GM21447 (cell line): Measurements from ENCODE around the gene COX7A2.

Source experiments
- ATAC-seq: cut with Tn5 transposase; IDR thresholded peaks from one replicate; pipeline ENCODE4 v1.9.1; 2021; ENCODE audit not compliant: unreplicated experiment

The COX7A2 gene

DNA sequence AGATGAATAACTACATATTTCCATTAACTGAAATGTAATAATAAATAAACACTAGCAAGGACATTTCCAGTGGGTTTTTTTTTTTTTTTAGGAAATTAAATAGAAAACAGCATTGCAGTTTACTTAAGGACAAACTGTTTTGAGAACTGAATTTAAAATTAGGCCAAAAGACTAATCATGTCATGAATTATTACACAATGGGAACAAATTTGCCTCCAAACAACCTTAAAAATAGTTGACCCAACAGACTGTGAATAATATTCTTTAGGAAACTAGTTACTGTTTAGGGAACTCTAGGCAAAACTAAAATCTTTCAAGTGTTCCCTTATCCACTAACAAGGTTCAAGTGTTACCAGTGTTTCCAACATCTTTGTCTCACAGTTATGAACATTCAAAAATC, 21.3 kb downstream of the COX7A2 start:
- ATAC-seq: no peak

DNA sequence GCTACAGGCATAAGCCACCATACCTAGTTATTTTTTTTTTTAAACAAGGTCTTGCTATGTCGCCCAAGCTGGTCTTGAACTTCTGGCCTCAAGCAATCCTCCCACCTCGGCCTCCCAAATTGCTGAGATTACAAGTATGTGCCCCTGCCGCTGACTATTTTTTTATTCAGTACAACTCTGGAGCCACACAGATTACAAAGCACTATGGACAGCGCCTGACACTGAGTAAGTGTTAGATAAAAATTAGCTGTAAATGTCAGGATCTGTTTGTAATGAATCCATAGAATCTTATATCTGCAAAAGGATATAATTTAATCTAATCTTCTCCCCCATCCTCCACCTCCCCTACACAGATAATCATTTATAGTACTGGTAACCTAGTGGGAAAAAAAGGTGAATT, 22.5 kb downstream of the COX7A2 start:
- ATAC-seq: no peak

DNA sequence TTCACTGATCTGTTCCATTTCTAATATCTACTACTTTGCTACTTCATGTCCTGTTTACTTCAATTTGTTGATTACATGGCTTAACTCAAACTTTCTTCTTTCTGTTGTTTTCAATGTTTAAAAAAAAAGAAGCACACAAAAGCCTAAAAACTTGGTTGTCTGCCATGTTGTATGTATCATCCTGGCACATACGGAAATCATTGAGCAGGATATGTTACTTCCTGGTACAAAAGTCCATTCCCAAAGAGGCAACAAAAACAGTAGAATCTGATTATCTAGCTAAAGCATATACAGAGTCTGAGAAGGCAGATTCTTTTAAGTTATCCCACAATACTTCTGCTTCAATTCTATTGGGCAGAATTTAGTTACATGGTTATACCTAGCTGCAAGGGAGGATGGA, 23.2 kb downstream of the COX7A2 start:
- no peak for ATAC-seq

DNA sequence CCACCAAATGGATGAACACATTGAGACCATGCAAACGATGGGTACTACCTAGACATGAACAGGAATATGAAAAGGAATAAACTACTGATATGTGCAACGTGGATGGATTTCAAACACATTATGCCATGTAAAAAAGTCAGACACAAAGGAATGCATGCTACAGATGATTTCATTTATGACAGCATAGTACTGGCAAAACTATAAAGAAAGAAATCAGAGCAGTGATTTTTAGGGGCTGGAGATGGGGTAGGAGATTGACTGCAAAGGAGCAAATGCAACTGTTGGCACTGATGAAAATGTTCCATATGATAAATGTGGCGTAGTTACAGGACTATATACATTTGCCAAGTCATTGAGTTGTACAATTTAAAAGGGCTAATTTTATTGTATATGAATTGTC, 24.3 kb downstream of the COX7A2 start:
- ATAC-seq: no peak

DNA sequence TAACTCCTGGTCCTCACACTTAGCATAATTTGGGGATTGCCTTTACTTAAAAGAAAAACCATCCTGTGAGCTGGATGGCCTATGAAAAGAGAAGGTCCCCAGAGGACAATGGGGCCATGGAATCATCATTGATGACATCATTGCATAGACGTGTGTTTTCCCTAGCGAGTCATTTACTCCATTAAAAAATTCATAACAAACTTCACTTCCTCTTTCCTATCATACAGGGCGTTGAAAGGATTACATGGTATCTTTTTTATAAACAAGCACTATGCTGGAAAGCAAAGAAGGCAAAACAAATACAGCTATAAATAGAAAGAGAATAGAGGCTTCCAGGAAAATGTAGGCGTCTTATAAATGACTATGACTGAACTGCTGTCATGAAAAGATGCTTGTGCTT, 26.4 kb downstream of the COX7A2 start:
- ATAC-seq: no peak

DNA sequence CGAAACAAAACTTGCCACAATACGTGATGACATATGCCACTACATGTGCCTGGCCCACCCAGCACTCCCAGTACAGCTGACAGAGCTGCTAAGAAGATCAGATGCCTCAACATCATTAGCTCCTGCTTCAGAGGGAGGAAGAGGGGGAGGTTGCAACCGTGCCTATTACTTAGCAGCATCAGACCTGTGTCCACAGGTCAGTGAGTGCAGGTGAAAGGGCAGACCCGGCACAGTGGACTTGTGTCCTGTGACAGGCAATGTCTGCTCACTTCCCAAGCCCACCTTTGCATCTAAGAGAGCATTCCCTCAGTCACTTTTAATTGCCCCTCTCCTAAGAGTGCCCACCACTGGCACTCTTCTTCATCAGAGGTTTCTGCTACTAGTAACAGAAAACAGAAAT, 28.3 kb downstream of the COX7A2 start:
- no peak for ATAC-seq

DNA sequence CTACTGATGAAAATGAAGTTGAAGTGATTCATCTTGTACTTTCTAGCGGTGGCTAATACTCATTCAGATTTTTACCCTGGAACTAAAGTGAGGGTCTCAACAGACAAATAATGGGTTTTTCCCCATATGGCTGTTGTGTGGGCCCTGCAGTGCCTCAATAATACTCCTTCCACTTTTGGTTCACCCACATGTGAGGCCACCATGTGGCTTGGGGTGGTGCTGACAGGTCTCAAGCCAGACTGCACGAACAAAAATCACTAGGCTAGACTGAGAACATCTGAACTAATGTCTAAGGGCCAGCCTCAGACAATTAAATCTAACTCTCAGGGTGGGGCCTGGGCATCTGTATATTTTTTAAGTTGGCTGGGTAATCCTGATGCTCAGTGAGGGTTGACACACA, 29.9 kb downstream of the COX7A2 start:
- no peak for ATAC-seq

DNA sequence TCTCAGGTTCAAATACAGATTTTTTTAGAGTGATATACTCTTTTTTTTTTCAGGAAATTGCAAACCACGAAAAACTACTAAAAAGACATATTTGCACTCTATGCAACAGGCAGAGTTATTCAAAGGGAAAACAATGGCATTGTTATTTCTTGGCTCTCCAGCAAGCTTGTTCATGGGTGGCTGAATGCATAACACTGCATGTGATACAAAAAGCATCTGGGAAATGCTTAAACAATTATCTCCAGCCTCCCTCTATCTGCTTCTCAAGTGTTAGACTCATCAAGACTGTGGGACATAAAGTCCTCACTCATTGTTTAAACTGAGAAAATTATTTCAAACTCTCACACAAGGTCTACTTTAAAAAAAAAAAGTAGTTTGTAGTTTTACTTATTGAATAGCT, 30.5 kb downstream of the COX7A2 start:
- ATAC-seq: no peak

DNA sequence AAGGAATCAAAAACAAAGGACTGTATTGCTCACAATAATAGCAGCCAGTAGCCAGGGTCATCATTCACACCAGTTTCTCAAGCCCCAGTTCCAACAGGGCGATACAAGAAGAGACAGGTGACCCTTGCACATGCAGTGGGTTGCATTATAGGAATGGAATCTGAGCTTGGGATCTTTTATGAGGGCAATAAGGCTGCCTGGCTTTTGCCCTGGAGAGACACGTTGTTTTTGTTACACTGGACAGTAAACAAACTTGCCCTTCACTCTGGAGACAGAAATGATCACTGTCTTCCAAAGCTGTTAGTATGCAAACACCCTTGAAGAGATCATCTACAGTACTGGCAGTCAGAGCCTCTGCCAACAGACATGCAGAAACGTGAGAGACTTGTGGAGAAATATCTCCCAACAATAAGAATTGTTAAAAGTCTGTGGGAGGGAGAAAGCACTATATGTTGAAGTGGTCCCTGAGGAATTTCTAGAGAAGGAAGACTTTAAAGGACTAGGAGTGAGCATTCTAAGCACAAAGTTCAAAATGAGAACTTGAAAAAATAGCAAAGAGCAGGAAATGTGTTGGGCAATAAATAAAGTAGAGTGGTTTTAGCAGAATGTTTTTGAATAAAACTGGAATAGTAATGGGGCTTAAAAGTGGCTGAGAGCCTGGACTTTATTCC, 31.5 kb downstream of the COX7A2 start:
- ATAC-seq: no peak

DNA sequence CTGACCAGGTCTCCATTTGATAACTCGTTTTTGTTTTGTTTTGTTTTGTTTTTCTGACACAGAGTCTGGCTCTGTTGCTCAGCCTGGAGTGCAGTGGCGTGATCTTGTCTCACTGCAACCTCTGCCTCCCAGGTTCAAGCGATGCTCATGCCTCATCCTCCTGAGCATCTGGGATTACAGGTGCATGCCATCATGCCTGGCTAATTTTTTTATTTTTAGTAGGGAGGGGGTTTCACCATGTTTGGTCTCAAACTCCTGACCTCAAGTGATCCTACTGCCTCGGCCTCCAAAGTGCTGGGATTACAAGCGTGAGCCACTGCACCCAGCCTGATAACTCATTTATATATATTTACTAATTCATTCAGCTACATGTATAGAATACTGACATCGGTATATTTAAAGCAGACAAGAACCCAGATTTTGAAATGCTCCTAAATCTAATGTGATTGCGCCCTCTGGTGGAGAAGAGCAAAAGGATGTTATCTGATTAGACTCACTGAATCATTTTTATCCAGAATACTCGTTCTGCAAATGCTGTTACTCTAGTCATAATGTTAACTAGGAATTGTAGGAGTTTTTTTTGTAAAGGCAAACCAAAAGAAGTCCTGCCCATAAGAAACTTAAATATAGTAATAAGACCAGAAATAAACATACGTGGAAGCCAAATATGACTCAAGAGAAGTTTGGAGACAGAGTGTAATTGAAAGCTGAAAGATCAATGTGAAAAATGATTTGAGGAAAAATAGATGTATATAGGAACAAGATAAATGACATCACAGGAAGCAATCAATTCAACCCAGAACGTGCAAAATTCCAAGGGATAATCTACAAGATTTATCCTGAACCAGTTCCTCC, 32.5 kb downstream of the COX7A2 start:
- ATAC-seq: no peak

DNA sequence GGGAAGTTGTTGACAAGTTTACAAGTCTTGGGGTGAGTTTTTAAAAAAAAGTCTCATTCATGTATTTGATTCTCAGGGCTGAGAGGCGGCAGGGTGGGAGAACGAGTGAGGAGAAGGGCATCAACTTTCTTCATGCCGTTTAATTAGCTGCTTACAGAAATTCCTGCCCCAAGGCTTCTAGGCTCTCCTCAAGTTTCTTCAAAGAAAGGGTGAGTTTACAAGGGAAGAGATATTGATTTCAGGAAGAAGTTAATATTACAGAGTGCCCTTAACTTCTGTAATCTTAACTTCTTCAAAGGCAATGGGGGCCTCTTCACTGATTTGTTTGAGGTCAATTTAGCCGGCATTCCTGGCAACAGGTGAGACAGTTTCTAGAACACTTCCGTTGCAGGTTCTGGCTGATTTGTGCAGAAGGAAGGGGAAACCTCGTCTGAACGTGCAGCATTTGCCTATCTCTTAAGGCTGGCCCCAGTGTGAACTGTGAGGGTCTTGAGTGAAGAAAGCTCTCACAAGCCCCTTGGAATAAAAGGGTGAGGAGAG, 34.3 kb downstream of the COX7A2 start:
- ATAC-seq: no peak

DNA sequence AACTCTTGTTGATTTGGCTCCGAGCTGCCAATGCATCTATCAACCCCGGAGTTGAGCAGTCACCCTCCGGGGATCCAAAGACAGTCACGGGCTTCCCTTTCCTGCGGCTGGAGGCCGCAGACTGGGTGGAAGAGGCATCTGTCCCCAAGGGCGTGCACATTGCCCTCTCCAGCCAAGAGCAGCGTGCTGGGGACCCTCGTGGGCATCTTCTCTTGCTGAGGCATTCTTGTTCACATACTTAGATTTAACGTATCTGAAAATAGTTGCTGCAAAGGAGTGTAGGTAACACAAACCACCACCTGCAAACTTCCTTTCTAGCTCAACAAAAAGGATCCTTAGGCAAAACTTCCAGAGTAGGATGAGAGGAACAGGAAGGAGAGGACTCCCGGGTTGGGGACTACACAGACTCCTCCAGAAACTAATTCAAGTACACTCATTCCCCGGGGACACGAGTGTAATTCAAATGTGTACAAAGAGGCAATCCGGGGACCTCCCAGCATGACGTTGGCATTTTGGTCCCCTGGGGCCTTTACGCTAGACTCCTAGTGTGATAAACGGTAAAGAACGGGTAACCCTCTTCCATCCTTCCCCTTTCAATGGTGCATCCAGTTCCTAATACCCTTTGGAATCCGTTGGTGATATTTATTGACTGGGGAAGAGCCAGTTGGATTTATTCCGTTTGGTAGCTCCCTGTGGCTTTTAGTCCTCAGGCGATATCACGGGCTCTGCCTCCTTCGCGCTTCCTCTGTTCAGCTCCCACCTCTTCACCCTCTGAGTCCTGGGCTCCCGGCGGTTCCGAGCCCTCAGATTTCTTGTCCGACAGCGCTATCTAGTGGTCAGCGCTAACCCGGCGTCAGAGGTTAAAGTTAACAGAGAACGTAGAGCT, 35.1 kb downstream of the COX7A2 start:
- peak; percentile 78 for ATAC-seq

DNA sequence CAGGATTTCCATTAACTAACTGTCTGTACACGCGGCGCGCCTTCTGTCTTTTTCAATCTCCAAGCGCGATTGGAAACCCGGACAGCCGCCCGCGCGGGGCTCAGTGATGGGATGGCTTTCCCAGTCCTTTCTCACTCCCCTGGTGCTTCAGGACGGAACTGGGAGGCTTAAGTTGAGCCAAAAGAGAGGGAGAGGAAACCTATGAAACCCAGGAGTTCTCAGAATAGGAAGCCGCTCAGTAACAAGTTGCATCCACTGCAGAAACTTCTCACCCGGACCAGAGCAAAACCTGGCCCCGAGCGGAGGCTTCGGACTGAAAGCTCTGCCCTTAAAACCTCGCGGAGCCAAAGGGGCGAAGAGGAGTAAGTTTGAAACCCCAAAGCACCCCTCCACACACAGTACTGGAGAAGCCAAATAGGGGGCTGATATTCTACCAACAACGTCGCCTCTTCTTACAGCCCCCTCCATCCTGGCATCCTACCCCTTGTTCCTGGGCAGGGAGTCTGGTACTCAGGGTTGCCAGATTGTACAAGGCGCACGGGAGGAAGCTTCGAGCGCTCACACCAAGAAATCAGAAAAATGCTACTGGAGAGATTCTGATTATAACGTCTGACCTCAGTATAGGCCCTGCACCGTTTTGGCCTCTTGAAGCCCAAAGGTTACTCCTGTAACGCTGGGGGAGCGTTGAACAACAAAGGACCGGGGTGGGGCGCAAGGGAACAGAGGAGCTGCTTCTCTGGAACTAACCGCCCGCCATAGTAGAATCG, 36.8 kb downstream of the COX7A2 start:
- no peak for ATAC-seq

DNA sequence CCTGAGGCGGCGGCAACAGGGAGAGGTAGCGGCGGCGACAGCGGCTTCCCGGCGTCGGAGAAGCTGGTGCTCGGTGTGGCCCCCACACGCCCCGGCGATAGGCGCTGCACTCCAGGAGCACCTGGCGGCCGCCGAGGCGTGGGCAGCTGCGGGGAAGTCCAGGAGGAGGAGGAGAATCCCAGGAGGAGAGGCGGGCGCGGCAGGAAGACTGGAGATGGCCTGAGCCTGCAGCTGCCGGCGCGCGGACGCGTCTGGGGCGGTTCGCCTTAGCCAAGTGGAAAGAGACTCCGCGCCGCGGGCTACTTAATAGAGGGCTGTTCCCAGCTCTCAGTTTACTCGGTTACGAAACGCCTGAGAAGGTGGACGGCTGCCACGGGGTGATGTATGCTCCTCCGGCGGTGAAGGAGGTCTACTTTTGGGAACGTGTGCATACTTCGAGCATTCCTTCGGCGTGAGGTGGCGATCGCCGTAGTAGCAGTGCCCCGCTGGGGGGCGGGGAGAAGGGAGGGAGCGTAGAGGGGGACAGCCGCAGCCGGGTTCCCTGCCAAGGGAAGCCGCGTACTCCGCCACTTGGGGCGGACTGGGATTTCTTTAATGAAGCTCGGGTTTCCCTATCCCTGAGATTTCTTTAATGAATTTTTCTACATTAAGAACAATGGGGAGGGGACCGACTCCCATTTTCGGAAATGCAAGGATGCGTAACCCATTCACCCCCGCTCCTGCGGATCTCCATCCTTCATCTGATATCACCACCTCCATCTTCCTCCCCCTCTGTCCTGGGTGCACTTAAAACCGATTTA, 37.6 kb downstream of the COX7A2 start, which contains the start of gene COL12A1:
COL12A1 (minus strand) TSS at position 278 of the 800 bp plus-strand sequence. CDS start 3,261 bp downstream, outside the sequence.
- ATAC-seq: no peak

DNA sequence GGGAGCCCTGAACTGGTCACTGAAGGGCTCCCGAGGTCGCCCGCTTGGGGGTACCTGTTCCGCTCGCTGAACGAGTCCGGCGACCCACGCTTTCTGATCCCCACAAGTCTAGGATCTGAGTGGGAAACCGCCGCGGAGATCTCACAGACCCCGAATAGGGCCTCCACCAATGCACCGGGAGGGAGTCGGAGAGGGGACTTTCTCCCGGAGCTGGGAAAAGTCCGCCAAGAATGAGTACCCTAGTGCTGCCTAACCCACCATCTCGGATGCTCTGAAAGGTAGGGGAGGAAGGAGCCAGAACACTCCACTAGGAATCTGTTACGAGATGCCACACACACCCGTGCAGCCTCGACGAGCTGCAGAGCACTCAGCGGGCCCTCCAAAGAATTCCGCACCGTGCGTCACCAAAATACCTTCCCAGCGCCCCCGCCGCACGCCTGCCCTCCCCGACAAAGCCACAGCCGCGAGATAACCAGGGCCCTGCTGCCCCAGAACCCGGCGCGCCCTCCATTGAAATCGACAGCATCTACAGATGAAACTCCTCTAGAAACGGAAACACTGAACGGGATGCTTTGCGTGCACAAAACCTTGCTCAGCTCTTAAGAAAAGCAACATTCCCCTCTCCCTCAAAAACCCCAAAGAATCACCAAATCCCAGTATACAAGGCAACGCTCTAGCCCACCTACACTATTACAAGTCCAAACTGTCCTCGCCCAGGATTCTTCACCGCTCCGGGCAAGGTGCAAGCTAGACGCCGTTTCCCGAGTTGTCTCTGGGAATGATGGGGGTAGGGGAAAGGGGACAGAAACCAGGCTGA, 38.4 kb downstream of the COX7A2 start:
- no peak for ATAC-seq

DNA sequence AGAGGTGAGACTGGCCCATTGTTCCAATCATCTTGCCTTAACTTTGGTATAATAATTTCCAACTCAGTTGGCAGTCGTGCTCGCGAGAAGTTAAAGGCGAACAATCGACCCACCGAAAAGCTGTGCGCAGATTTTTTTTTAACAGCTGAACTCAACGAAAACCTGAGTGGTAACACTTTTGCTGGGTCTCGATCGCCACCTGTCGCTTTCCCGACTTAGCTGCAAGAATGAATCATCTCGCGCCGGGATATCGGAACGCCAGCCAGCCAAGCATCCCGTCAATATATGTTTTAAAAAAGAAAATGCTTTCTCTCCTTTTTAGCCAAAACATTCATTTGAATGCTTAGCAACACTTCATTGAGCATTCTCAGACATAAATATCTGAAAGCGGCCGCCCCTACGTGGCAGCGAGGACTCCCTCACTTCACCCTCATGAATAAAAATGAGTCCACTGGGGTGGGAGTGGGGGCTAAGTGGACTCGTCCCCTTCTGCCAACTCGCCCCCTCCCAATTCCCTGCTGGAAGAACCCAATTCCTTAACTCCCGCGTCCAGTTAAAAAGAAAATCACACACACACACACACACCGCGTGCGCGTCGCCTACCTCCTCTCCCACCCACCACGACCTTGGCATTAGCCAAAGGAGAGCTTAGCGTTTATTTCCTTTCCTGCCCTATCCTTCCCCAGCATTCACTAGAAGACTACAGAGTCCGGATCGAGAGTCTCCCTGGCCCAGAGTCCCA, 39.2 kb downstream of the COX7A2 start:
- ATAC-seq: no peak

DNA sequence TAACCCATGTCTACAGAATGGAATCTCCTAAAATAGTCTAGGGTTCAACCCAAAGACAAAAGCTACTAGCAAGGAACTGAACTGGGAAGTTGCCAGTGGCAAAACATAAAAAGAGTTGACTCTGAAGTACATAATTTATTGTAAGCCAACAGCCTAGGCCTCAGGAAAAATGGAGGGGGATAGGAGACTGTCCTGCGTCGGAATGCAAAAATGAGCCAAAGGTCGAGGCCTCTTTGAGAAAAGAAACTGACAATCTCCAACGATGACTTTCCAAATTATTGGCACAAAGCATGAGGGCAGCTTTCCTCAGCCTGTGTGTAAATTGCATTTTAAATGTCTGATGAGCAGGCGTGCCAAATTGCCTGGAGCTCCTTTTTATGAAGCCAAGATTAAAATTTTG, 39.9 kb downstream of the COX7A2 start:
- no peak for ATAC-seq

DNA sequence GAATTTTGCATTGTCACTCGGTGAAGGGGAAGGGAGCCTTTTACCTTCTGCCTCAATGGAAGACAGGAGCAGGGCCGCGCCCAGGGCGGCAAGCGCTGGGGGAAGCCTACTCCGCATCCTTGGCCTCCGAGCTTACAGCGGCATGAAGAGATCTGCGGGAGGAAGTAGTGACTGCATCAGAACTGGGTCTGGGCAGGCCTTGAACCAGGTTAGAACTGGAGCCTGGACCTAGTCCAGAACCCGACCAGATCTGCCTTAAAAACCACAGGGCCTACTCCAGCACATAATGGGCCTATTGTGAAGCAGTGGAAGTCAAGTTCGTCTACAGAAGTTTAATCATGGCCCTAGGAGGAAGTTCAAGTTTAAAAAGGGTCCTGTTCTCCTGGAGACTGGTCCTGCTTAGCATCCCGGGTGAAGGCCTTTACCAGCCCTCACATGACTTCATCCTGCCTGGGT, 40.9 kb downstream of the COX7A2 start:
- ATAC-seq: no peak
